Liver (tissue), 9 donors: Measurements from ENCODE around the gene CYP3A5. TPM values are rescaled to one million over a fixed set of nuclear protein-coding genes. Genes with fewer than 3 reads are reported as not detected.

Experiments used
- DNase-seq: peaks from one replicate; pipeline ENCODE4 v3.0.0-alpha.2; 2017; ENCODE audit warnings: low spot score
- H3K27ac ChIP-seq, 2 donors: one replicate each; pipeline ENCODE4 v1.7.0; 2013; ENCODE audit warnings: inconsistent platforms in 2 of 2, low read length in 2 of 2, control low read depth in 1 of 2, low read depth in 1 of 2, mild to moderate bottlenecking in 1 of 2
- H3K27me3 ChIP-seq, 4 donors: one replicate each; pipeline versions ENCODE4 v1.6.1 to v1.7.0; 2013; ENCODE audit warnings: low read length in 3 of 4, inconsistent platforms in 1 of 4, mild to moderate bottlenecking in 1 of 4, moderate library complexity in 1 of 4; ENCODE audit not compliant: control insufficient read depth in 4 of 4, insufficient read depth in 4 of 4
- H3K36me3 ChIP-seq, 4 donors: one replicate each; pipeline versions ENCODE4 v1.6.1 to v1.7.0; 2013; ENCODE audit warnings: low read length in 3 of 4, mild to moderate bottlenecking in 3 of 4, low read depth in 1 of 4, moderate library complexity in 1 of 4; ENCODE audit not compliant: control insufficient read depth in 4 of 4, insufficient read depth in 3 of 4
- H3K4me1 ChIP-seq, 4 donors: one replicate each; pipeline versions ENCODE4 v1.6.1 to v1.7.0; 2013; ENCODE audit warnings: low read length in 3 of 4, mild to moderate bottlenecking in 3 of 4, moderate library complexity in 1 of 4; ENCODE audit not compliant: control insufficient read depth in 4 of 4, insufficient read depth in 4 of 4
- H3K4me3 ChIP-seq, 3 donors: one replicate each; pipeline versions ENCODE4 v1.6.1 to v1.7.0; 2013; ENCODE audit warnings: low read length in 3 of 3, control low read depth in 1 of 3, low read depth in 1 of 3, mild to moderate bottlenecking in 1 of 3
- H3K9ac ChIP-seq, 2 donors: one replicate each; pipeline ENCODE4 v1.7.0; 2013; ENCODE audit warnings: low read length in 2 of 2, mild to moderate bottlenecking in 2 of 2, moderate library complexity in 2 of 2, control low read depth in 1 of 2, low read depth in 1 of 2
- H3K9me3 ChIP-seq, 4 donors: one replicate each; pipeline versions ENCODE4 v1.6.1 to v1.7.0; 2013; ENCODE audit warnings: low read length in 3 of 4; ENCODE audit not compliant: control insufficient read depth in 4 of 4
- ATF3 ChIP-seq: IDR thresholded peaks from 2 replicates; pipeline ENCODE4 v1.6.1; 2016; ENCODE audit warnings: antibody characterized with exemption
- EGR1 ChIP-seq, 2 donors: IDR thresholded peaks; 2 replicates each; pipeline ENCODE4 v1.6.1; 2016 to 2018; ENCODE audit warnings: antibody characterized with exemption in 2 of 2, low read depth in 2 of 2
- FOXA1 ChIP-seq: IDR thresholded peaks from 2 replicates; pipeline ENCODE4 v1.6.1; 2016; ENCODE audit warnings: antibody characterized with exemption
- FOXA2 ChIP-seq: IDR thresholded peaks from 2 replicates; pipeline ENCODE4 v1.6.1; 2016; ENCODE audit warnings: antibody characterized with exemption
- GABPA ChIP-seq, 2 donors: IDR thresholded peaks in 1 of 2; conservative IDR thresholded peaks in 1 of 2; 2 replicates each; pipeline ENCODE4 v1.6.1; 2016; ENCODE audit warnings: antibody characterized with exemption in 2 of 2, mild to moderate bottlenecking in 1 of 2, moderate library complexity in 1 of 2
- HNF4A ChIP-seq, 2 donors: conservative IDR thresholded peaks; 2 replicates each; pipeline ENCODE4 v1.6.1; 2016; ENCODE audit warnings: antibody characterized with exemption in 2 of 2, mild to moderate bottlenecking in 2 of 2
- HNF4G ChIP-seq: IDR thresholded peaks from 2 replicates; pipeline ENCODE4 v1.6.1; 2016; ENCODE audit warnings: antibody characterized with exemption
- JUND ChIP-seq, 2 donors: IDR thresholded peaks; 2 replicates each; pipeline ENCODE4 v1.6.1; 2016; ENCODE audit warnings: antibody characterized with exemption in 2 of 2
- NR2F2 ChIP-seq: IDR thresholded peaks from 2 replicates; pipeline ENCODE4 v1.6.1; 2016; ENCODE audit warnings: antibody characterized with exemption
- RAD21 ChIP-seq, 2 donors: IDR thresholded peaks; 2 replicates each; pipeline ENCODE4 v1.6.1; 2016; ENCODE audit warnings: antibody characterized with exemption in 2 of 2, mild to moderate bottlenecking in 2 of 2
- REST ChIP-seq: IDR thresholded peaks from 2 replicates; pipeline ENCODE4 v1.6.1; 2016; ENCODE audit warnings: antibody characterized with exemption, mild to moderate bottlenecking
- RXRA ChIP-seq, 2 donors: IDR thresholded peaks; 2 replicates each; pipeline ENCODE4 v1.6.1; 2017 to 2018; ENCODE audit warnings: antibody characterized with exemption in 2 of 2, mild to moderate bottlenecking in 1 of 2
- SP1 ChIP-seq: IDR thresholded peaks from 2 replicates; pipeline ENCODE4 v1.6.1; 2018; ENCODE audit warnings: antibody characterized with exemption, mild to moderate bottlenecking
- TAF1 ChIP-seq: conservative IDR thresholded peaks from 2 replicates; pipeline ENCODE4 v1.6.1; 2016; ENCODE audit warnings: antibody characterized with exemption, mild to moderate bottlenecking
- YY1 ChIP-seq: IDR thresholded peaks from 2 replicates; pipeline ENCODE4 v1.6.1; 2016; ENCODE audit warnings: antibody characterized with exemption, mild to moderate bottlenecking
- ZBTB33 ChIP-seq: IDR thresholded peaks from 2 replicates; pipeline ENCODE4 v1.6.1; 2016; ENCODE audit warnings: antibody characterized with exemption
- WGBS: extraction: QIAGEN DNeasy Blood & Tissue Kit; methylation state at CpG from one replicate; pipeline ENCODE4 v1.1.7; 2013; 5-methylcytosine and 5-hydroxymethylcytosine counted together
- polyA plus RNA-seq, 2 donors: library from polyadenylated mRNA; stranded (reverse) in 1 of 2; unstranded in 1 of 2; fragments of 200-250 nt in 1 of 2; fragments of >200 nt in 1 of 2; fragmentation: Nextera tagmentation in 1 of 2; extraction: Ambion mirVana in 1 of 2; gene quantifications; one replicate each; pipeline versions ENCODE4 v1.2.1 to v1.2.3, GENCODE V29; 2013 to 2015
- total RNA-seq, 2 donors: library from RNA; depleted of rRNA; stranded (reverse); fragments of >200 nt; gene quantifications; one replicate each; pipeline ENCODE4 v1.2.3, GENCODE V29; 2014
- TF ChIP-seq, protein P1 (sequence below): fragments of 150-350 bp; IDR thresholded peaks from 2 replicates; pipeline ENCODE4 v1.5.1; 2017; ENCODE audit warnings: improper control_type of control experiment, low read depth, low read length; ENCODE audit not compliant: missing input control
- TF ChIP-seq, protein P2 (sequence below): IDR thresholded peaks from 2 replicates; pipeline ENCODE4 v1.6.1; 2016; ENCODE audit warnings: antibody characterized with exemption
- donor health status: healthy.
- donor health status: healthy.
- donor health status: healthy.
- donor health status: healthy.
- donor health status: healthy.

The CYP3A5 gene
- total and polyA plus RNA-seq, 4 donors: 21.9 to 1,413 (median 717) TPM

- TF ChIP-seq, protein P1, sequence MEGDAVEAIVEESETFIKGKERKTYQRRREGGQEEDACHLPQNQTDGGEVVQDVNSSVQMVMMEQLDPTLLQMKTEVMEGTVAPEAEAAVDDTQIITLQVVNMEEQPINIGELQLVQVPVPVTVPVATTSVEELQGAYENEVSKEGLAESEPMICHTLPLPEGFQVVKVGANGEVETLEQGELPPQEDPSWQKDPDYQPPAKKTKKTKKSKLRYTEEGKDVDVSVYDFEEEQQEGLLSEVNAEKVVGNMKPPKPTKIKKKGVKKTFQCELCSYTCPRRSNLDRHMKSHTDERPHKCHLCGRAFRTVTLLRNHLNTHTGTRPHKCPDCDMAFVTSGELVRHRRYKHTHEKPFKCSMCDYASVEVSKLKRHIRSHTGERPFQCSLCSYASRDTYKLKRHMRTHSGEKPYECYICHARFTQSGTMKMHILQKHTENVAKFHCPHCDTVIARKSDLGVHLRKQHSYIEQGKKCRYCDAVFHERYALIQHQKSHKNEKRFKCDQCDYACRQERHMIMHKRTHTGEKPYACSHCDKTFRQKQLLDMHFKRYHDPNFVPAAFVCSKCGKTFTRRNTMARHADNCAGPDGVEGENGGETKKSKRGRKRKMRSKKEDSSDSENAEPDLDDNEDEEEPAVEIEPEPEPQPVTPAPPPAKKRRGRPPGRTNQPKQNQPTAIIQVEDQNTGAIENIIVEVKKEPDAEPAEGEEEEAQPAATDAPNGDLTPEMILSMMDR: no peak
- TF ChIP-seq FOXA2 (no peak), TAF1 (no peak), YY1 (no peak), SP1 (peak; percentile 33), HNF4G (no peak), RXRA (IDR thresholded peaks at IDR 0.05) (peak; percentile 13 to 20)
Observed at GRCh38 chr7:99720800-99721595, 41.2 kb upstream of the CYP3A5 start (continued).

DNA sequence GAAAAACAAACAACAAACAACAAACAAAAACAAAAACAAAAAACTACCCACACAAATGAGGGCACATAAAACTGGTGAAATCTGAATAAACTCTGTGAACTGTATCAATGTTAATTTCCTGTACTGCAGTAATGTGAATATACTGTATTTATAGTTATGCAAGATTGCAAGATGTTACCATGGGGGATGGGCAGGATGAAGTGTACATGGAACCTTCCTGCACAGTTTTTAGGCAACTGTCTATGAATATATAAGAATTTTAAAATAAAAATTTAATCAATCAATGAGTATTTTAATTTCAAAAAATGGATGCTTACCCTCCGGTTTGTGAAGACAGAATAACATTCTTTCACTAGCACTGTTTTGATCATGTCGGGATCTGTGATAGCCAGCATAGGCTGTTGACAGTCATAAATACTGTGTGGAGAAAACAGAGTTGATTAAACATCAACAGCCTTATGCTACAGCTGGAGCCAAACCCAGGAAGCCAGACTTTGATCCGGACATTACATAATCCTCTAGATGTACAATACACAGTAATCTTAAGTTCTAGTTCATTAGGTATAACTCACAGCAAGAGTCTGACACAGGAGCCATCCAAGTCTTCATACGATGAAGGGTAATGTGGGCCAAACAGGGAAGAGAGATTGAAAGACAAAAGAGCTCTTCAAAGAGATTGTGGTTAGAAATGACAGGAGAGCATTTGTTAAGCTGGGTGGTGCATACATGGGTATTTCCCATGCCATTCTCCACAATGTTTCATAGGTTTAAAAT is 40.4 kb upstream of the CYP3A5 start:
- H3K9ac ChIP-seq: peak overlapping the region in 1 of 2 donors; percentile 3
- H3K27me3 ChIP-seq: no peaks in the 10 kb centered on the region
- H3K4me1 ChIP-seq: peaks cover 0 to 19% (median 11%) of the 10 kb centered on the region in 4 donors
- H3K36me3 ChIP-seq: peaks cover 0 to 15% (median 1%) of the 10 kb centered on the region in 4 donors
- H3K9me3 ChIP-seq: no peaks in the 10 kb centered on the region
- peak overlapping the region; percentile 74 to 85 for H3K27ac ChIP-seq
- WGBS: 27% methylated on average over 4 of the region's 4 CpGs
- peak overlapping the region in 2 of 3 donors; percentile 5 to 57 for H3K4me3 ChIP-seq
- TF ChIP-seq, protein P2, sequence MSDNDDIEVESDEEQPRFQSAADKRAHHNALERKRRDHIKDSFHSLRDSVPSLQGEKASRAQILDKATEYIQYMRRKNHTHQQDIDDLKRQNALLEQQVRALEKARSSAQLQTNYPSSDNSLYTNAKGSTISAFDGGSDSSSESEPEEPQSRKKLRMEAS: peak; percentile 29
- TF ChIP-seq, protein P1: no peak
- TF ChIP-seq HNF4A (conservative IDR thresholded peaks at IDR 0.05) (peak; percentile 84 to 85), FOXA1 (no peak), GABPA (IDR thresholded peaks at IDR 0.05 in 1 of 2, conservative IDR thresholded peaks at IDR 0.05 in 1 of 2) (peak in 1 of 2 donors; percentile 70), ATF3 (no peak), NR2F2 (no peak), TAF1 (peak; percentile 27), ZBTB33 (no peak), REST (no peak), JUND (IDR thresholded peaks at IDR 0.05) (no peak), FOXA2 (peak; percentile 18), RXRA (IDR thresholded peaks at IDR 0.05) (peak; percentile 40 to 53), SP1 (peak; percentile 56), RAD21 (IDR thresholded peaks at IDR 0.05) (peak; percentile 16 to 41), HNF4G (peak; percentile 74), EGR1 (IDR thresholded peaks at IDR 0.05; ENCODE audit: low read depth in 2 of 2) (no peak), YY1 (no peak)
- no peak for DNase-seq
